Brain pericyte (primary cell): Measurements from ENCODE around the gene CFAP97D1.

Experiments used
- DNase-seq: peaks from one replicate; pipeline ENCODE4 v3.0.0-alpha.2; 2012; ENCODE audit warnings: low read depth, low spot score

Gene CFAP97D1

GRCh38 chr17:43826206-43826605 is 46.0 kb downstream of the CFAP97D1 start:
- DNase-seq = no peak

- no peak for DNase-seq
These were observed 47.4 kb downstream of the CFAP97D1 start for GRCh38 chr17:43827596-43827995.

GRCh38 chr17:43829738-43830137 is 49.5 kb downstream of the CFAP97D1 start:
- no peak for DNase-seq

- no peak for DNase-seq
These were observed 50.4 kb downstream of the CFAP97D1 start for GRCh38 chr17:43830510-43831140.

- DNase-seq = no peak
These were observed 51.4 kb downstream of the CFAP97D1 start for GRCh38 chr17:43831633-43832032.

GRCh38 chr17:43832168-43832975 is 52.1 kb downstream of the CFAP97D1 start:
- DNase-seq = no peak

GRCh38 chr17:43832976-43833829 is 53.0 kb downstream of the CFAP97D1 start, which contains the start of gene MPP3:
MPP3 (minus strand) TSS chr17:43833146; CDS start chr17:43831906, 1,240 bp downstream.
- no peak for DNase-seq

GRCh38 chr17:43834106-43834505 is 53.9 kb downstream of the CFAP97D1 start:
- no peak for DNase-seq
